LNCAP (cell line): ENCODE results near the gene ING4.

Source experiments
- TF ChIP-seq, protein P1 (sequence below): fragments of 450-650 bp; IDR thresholded peaks from 2 replicates; pipeline ENCODE4 v1.5.1; 2017; ENCODE audit warnings: mild to moderate bottlenecking

The ING4 gene

DNA sequence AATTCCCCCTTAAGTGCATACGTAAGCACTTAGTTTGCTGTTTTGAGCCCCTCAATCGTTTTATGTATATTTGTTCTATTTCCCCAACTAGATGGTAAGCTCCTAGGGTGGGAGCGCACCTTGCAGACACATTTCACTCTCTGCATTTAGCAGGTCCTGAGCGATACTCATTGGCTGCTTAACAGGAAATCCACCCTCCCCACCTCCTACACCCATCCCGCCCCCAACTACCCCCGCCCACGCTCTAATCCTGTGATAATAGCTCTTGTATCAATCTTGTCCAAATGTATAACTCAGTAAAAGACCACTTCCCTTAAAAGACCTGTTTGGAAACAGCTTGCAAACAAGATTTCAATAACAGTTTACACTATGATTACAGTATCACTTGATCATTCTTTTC, 35.3 kb downstream of the ING4 start:
- TF ChIP-seq, protein P1, sequence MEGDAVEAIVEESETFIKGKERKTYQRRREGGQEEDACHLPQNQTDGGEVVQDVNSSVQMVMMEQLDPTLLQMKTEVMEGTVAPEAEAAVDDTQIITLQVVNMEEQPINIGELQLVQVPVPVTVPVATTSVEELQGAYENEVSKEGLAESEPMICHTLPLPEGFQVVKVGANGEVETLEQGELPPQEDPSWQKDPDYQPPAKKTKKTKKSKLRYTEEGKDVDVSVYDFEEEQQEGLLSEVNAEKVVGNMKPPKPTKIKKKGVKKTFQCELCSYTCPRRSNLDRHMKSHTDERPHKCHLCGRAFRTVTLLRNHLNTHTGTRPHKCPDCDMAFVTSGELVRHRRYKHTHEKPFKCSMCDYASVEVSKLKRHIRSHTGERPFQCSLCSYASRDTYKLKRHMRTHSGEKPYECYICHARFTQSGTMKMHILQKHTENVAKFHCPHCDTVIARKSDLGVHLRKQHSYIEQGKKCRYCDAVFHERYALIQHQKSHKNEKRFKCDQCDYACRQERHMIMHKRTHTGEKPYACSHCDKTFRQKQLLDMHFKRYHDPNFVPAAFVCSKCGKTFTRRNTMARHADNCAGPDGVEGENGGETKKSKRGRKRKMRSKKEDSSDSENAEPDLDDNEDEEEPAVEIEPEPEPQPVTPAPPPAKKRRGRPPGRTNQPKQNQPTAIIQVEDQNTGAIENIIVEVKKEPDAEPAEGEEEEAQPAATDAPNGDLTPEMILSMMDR = no peak

DNA sequence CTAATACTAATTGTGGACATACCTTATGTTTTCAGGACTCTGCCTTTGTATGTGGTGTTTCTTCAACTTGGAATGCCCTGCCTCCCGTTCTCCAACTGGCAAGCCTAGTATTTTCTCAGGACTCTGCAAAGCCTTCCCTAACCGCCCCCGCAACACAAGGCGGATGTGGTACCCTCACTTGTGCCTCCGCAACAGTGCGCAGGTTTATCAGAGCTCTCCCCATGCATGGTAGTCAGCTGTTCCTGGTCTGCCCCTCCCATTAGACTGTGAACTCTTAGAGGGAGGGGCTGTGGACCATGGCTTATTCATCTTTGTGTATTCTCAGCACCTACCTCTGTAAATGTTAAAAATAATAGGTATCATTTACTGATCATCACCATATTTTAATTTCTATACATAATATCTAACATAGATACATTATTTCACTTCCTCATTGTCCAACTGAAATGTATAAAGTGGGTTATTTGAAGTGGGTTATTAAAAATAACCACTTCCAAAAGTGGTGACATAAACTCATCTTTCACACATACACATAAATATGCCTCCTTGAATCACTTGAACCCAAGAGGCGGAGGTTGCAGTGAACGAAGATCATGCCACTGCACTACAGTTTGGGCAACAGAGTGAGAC, 36.1 kb downstream of the ING4 start:
- TF ChIP-seq, protein P1 = no peak

DNA sequence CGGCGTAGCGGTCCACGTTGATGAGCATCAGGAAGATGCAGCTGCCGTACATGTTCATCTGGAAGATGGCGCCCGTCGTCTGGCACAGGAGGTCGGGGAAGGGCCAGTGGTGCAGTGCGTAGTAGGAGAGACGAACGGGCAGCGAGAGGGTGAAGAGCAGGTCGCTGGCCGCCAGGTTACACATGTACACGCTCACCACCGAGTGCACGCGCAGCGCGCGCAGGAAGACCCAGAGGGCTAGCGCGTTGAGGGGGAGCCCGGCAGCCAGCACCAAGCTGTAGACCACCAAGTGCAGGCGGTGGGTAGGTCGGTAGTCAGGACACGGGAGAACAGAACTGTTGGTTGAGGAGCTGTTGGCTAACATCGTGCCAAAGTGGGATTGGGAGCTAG, 42.0 kb downstream of the ING4 start:
- TF ChIP-seq, protein P1 = no peak

DNA sequence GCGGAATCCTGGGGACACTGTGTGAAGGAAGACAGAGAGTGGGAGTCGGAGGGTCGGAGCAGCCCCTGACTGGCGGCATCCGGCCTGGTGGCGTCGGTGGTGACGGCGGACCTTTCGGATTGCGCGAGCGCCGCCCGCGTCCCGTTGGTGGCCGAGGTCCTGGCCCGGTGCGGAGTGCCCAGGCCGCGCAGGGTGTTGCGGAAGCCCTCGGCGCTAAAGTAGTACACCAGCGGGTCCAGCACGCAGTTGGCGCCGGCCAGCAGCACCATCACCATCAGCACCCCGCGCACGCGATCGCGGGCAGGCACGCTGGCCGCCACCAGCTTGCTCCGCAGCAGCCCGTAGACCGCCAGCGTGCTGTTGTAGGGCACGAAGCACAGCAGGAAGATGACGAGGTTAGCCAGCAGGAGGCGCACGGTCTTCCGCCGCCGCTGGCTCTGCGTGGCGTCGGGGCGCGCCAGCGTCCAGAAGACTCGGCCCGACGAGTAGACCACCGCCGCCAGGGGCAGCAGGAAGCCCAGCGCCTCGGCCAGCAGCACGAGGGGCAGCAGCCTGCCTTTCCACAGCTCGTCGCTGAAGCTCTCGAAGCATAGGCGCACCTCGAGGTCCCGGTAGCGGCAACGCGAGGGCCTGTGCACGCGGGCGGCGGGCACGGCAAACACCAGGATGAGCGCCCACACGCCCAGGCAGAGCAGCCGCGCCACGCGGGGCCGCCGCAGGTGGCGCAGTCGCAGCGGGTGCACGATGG, 42.6 kb downstream of the ING4 start:
- TF ChIP-seq, protein P1 = 0 out of 2 replicates have a peak, but pooled peaks have one; percentile 16

DNA sequence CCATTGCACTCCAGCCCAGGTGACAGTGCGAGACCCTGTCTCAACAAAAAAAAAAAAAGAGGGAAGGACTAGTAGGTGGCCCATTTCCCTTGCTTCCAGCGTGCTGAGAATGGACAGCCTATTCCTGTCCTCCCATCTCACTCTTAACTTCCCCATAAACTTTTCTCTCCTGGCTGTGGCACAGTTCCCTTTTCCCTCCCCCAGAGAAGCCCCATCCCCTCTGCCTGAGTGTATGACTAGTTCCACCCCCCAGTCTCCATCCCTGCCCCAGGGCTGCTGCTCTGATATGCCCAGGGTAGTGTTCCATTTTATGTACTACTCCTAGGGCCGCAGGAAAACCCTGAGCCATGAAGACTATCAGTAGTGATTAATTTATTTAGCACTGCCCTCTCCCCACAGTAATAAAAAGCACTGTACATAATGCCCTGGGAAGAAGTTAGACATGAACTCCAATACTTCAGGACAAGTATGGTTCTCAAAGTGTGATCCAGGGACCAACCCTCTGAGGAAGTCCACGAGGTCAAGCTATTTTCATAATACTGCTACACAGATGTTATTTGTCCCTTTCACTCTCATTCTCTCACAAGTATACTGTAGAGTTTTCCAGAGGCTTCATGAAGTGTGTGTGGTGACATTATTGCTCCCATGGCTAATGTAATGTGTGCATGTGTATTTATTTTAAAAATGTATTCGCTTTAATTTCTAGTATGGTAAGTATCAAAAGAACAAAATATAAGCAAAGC, 44.3 kb downstream of the ING4 start:
- TF ChIP-seq, protein P1 = no peak

DNA sequence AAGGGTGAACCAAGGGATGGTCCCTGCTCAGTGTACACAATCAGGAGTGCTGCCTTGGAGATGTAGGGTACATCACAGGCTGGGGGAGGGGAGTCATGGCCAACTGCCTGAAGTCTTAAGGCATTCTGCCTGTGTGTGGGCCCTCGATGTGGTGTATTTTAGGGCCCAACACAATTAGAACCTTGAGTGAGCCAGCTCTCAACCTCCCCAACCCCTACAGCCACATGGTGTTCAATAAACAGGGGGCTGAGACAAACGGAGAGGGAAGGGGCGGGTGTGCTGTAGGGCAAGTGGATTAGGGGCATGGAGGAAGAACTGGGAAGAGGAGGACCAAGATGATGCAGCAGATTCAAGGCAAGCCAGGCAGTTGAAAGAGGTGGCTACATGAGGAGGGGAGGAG, 47.1 kb downstream of the ING4 start:
- TF ChIP-seq, protein P1 = no peak

DNA sequence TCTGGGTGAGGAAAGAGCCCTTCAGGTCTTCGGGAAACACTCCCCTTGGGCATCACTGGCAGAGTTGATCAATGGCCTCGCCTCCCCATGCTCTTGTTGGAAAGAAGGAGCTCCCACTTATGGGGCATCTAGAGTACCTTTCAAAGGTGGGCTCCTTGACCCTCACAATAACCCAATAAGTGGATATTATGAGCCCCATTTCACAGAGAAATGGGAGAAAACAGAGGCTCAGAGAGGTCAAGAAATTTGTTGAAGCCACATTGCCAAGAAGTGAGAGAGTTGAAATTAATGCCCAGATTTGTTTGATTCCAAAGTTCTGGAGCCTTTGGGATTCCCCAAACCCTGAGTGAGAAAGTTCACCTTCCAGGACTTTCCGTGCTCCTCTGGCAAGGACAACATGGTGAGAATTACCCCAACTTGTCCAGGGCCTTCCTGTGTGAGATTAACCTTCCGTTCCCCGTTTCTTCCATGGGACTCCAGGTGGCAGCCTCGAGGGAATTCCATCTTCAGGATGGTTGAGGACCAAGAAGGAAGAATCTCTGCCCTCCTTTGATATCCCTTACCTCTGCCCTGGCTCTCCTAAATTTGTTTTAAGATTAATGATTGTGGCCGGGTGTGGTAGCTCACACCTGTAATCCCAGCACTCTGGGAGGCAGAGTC, 48.3 kb downstream of the ING4 start:
- TF ChIP-seq, protein P1 = no peak
